Measurements from ENCODE around the gene SLC8A1. TPM values are rescaled to one million over a fixed set of nuclear protein-coding genes. Genes with fewer than 3 reads are reported as not detected.

The SLC8A1 gene
- total RNA-seq, 1 experiment from 2014 or later = 11.1 TPM

- H3K27me3 ChIP-seq = no peaks in the 10 kb centered on the region
- no peak overlapping the region for H3K4me3 ChIP-seq
- no peak for DNase-seq
- no peaks in the 10 kb centered on the region for H3K9me3 ChIP-seq
- no peaks in the 10 kb centered on the region for H3K36me3 ChIP-seq
Measured at GRCh38 chr2:40169856-40170255, 282.0 kb downstream of the SLC8A1 start.

- H3K36me3 ChIP-seq = no peaks in the 10 kb centered on the region
- H3K4me3 ChIP-seq = no peak overlapping the region
- peak; percentile 4 for DNase-seq
Measured at GRCh38 chr2:40169430-40169829, 282.5 kb downstream of the SLC8A1 start.

GRCh38 chr2:40168546-40168945 is 283.3 kb downstream of the SLC8A1 start:
- H3K9me3 ChIP-seq = no peaks in the 10 kb centered on the region
- no peak for DNase-seq
- H3K4me3 ChIP-seq = no peak overlapping the region
- H3K27me3 ChIP-seq = no peaks in the 10 kb centered on the region
- no peaks in the 10 kb centered on the region for H3K36me3 ChIP-seq

More at GRCh38 chr2:40169430-40169829, 282.5 kb downstream of the SLC8A1 start:
- no peaks in the 10 kb centered on the region for H3K9me3 ChIP-seq
- H3K27me3 ChIP-seq = no peaks in the 10 kb centered on the region

- H3K36me3 ChIP-seq = no peaks in the 10 kb centered on the region
- DNase-seq = no peak
- H3K4me3 ChIP-seq = no peak overlapping the region
- H3K27me3 ChIP-seq = no peaks in the 10 kb centered on the region
- no peaks in the 10 kb centered on the region for H3K9me3 ChIP-seq
Measured at GRCh38 chr2:40168032-40168431, 283.9 kb downstream of the SLC8A1 start.

- Histone ChIP-seq H3K27me3 (no peaks in the 10 kb centered on the region), H3K9me3 (no peaks in the 10 kb centered on the region), H3K36me3 (no peaks in the 10 kb centered on the region), H3K4me3 (no peak overlapping the region)
- DNase-seq = no peak
Measured at GRCh38 chr2:40166006-40166405, 285.9 kb downstream of the SLC8A1 start.

DNA sequence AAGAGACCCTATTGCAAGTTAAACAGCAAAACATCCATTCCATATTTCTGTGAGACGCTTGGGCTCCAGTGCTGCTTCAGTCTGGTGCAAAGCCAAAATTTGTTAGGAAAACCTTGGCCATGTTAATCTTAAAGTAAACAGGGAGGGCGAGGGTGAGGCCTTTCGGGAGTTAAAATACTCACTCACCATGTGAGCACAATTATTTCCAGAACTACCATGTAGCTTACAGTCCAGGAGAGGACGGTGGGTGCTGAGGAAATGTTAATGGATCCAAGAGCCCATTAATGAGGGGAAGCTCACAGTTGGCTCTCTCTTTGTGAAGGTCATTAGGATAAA is 286.4 kb downstream of the SLC8A1 start:
- Histone ChIP-seq H3K36me3 (no peaks in the 10 kb centered on the region), H3K9me3 (no peaks in the 10 kb centered on the region), H3K4me3 (no peak overlapping the region), H3K27me3 (no peaks in the 10 kb centered on the region)
- no peak for DNase-seq

DNA sequence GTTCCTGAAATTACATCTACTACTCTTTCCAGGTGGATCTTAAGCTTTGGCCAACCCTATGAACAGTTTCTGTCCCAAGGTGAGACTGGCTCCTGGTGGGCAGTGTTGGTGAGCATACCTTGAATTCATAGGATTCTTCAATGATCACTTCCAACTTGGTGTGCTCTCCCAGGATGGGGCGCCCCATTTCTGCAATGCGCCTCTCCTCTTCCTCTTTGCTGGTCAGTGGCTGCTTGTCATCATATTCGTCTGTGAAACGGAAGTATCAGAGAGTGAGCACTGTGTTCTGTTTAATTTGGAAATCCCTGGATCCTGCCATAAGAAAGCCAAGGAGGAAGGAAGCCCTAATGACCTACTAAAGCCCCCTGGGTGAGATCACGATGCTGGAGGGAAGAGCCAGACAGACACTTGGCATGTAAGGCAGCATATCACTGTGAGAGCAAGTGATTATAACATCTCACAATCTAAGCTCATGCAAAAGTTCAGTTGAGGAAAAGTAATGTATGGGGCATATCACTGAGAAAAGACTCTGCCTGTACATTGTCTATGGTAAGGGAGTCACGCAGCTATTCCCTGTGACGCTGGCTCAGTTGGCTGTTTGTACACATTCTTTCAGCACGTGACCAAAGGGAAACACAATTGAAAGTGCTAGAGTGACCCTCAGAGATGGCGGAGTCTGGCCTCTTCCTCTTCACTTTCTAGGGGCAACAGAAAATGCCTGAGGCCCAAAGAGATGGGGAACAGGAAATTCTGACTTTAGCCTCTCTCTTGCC is 287.0 kb downstream of the SLC8A1 start:
- Histone ChIP-seq H3K27me3 (no peaks in the 10 kb centered on the region), H3K4me3 (no peak overlapping the region), H3K9me3 (no peaks in the 10 kb centered on the region), H3K36me3 (no peaks in the 10 kb centered on the region)
- DNase-seq = no peak

- no peak for DNase-seq
- no peaks in the 10 kb centered on the region for H3K36me3 ChIP-seq
- no peak overlapping the region for H3K4me3 ChIP-seq
- H3K9me3 ChIP-seq = no peaks in the 10 kb centered on the region
- no peaks in the 10 kb centered on the region for H3K27me3 ChIP-seq
Measured at GRCh38 chr2:40161986-40162385, 289.9 kb downstream of the SLC8A1 start.

DNA sequence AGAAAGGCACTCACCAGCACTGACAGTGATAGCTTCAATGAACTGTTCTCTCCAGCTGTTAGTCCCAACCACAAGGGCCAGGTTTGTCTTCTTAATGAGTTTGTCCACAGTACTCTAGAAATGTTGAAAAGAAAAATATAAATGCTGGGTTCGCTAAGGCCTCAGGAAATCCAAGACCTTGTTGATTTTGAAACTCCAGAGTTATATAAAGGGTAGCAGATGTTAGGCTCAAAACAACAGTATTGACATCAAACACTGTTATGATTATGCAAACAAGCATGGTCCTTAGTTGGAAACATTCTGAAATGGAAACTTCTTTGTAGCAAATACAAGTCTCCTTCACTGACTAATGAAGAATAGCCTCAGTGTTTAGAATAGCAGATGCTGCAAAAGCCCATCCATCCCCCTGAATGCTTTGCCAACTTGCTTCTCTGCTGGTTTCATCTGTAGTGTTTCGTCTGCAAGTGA is 291.1 kb downstream of the SLC8A1 start:
- Histone ChIP-seq H3K9me3 (no peaks in the 10 kb centered on the region), H3K27me3 (no peaks in the 10 kb centered on the region), H3K36me3 (no peaks in the 10 kb centered on the region), H3K4me3 (no peak overlapping the region)
- DNase-seq = no peak

DNA sequence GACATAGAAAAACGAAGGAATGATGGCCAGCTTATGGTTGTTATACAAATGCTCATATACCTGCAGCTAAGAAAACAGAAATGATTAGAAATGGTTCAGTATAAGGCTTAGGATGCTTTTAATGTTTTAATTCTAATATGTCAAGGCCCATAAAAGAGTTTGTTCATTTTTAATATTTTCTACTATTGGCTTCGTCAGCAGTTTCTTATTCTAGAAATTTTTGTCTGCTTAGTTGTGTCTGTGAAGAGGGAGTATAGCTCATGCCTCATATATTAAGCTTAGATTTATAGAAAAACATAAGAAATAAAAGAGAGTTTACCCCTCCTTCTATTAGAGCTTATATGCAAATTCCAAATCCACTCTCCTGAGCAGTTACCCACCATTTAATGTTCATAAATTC is 292.6 kb downstream of the SLC8A1 start:
- Histone ChIP-seq H3K9me3 (no peaks in the 10 kb centered on the region), H3K27me3 (no peaks in the 10 kb centered on the region), H3K4me3 (no peak overlapping the region), H3K36me3 (no peaks in the 10 kb centered on the region)
- DNase-seq = no peak

DNA sequence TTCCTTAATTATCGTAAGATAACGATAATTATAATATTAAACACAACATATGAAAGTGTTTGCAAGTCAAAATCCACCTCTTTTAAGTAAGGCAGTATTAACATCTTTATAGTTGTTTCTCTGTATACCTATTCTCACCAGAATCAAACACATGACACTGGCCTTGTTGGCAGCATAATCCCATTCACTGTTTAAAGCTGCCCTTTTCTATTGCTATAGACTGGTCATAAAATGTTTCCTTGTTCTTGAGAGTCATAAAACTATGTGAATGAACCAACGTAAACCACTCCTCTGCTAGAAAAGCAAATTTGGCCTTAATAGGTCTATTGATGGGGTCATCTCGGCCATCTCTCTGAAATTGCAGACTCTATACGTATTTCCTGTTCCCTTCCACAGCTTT is 293.1 kb downstream of the SLC8A1 start:
- no peak for DNase-seq
- H3K9me3 ChIP-seq = no peaks in the 10 kb centered on the region
- no peak overlapping the region for H3K4me3 ChIP-seq
- no peaks in the 10 kb centered on the region for H3K27me3 ChIP-seq
- H3K36me3 ChIP-seq = no peaks in the 10 kb centered on the region

DNA sequence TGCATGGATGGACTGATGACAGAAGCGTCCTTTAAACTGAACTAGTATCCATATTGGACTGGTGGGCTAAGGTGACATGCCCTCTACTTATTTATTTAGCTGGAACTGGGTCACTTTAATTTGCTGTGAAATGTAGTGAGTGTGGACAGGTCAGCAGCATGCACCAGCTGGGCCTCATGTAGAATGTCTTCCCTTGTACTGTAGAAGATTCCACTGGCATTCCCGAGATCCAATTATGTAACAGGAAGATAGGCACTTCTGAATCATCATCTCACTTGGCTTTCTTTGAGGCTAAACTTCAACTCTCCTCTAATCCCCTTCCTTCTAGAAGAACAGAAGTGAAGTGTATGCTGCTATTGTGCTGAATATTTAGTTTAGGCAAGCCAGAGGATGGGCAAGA is 296.2 kb downstream of the SLC8A1 start:
- H3K9me3 ChIP-seq = no peaks in the 10 kb centered on the region
- H3K36me3 ChIP-seq = no peaks in the 10 kb centered on the region
- H3K27me3 ChIP-seq = no peaks in the 10 kb centered on the region
- no peak overlapping the region for H3K4me3 ChIP-seq
- DNase-seq = no peak

- no peak overlapping the region for H3K4me3 ChIP-seq
- DNase-seq = no peak
Measured at GRCh38 chr2:40150266-40150665, 301.6 kb downstream of the SLC8A1 start.

GRCh38 chr2:40148334-40148733 is 303.6 kb downstream of the SLC8A1 start:
- Histone ChIP-seq H3K9me3 (no peaks in the 10 kb centered on the region), H3K36me3 (no peaks in the 10 kb centered on the region), H3K27me3 (no peaks in the 10 kb centered on the region), H3K4me3 (no peak overlapping the region)
- DNase-seq = no peak

More at GRCh38 chr2:40150266-40150665, 301.6 kb downstream of the SLC8A1 start:
- no peaks in the 10 kb centered on the region for H3K36me3 ChIP-seq
- no peaks in the 10 kb centered on the region for H3K9me3 ChIP-seq
- H3K27me3 ChIP-seq = no peaks in the 10 kb centered on the region

DNA sequence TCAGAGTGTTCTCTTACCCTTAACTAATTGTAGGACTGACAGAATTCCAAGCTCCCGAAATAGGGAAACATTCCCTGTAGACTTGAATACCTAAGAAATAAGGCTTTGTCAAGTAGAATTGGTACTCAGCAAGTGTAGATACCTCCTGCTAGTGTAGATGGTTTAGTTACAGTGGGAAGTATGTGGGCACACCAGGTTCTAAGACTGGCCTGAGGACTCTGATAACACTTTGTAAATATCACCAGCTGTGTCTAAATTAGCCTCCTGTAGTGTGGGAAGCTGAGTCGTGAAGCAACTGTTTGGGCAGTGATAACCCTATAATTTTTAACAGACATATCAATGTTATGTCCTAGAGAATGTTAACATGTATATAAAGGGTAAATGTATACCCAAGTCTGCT is 304.5 kb downstream of the SLC8A1 start:
- H3K4me3 ChIP-seq = no peak overlapping the region
- H3K27me3 ChIP-seq = no peaks in the 10 kb centered on the region
- no peaks in the 10 kb centered on the region for H3K36me3 ChIP-seq
- no peak for DNase-seq
- H3K9me3 ChIP-seq = no peaks in the 10 kb centered on the region

DNA sequence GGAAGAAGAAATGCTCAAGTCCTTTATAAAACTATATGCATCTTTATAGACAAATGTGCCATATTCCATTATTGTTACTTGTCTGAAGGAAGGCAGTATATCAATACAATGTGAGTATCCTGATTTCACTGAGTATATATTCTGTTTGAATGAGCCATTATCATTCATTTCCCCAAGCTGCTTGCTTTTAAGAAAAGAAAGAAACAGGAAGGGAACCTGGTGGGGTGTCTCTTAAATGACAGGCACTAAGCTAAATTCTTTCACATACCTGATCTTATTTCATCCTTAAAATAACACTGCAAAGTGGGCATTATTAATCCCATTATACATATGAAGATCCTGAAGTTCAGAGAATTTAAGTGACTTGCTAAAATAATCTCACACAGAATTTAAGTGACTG is 307.9 kb downstream of the SLC8A1 start:
- Histone ChIP-seq H3K36me3 (no peaks in the 10 kb centered on the region), H3K4me3 (no peak overlapping the region)
- no peak for DNase-seq

GRCh38 chr2:40138314-40138713 is 313.6 kb downstream of the SLC8A1 start:
- H3K27me3 ChIP-seq = no peaks in the 10 kb centered on the region
- no peaks in the 10 kb centered on the region for H3K36me3 ChIP-seq
- no peaks in the 10 kb centered on the region for H3K9me3 ChIP-seq
- H3K4me3 ChIP-seq = no peak overlapping the region
- no peak for DNase-seq

More for the DNA sequence above, 307.9 kb downstream of the SLC8A1 start:
- Histone ChIP-seq H3K27me3 (no peaks in the 10 kb centered on the region), H3K9me3 (no peaks in the 10 kb centered on the region)

- Histone ChIP-seq H3K36me3 (no peaks in the 10 kb centered on the region), H3K9me3 (no peaks in the 10 kb centered on the region), H3K4me3 (no peak overlapping the region), H3K27me3 (no peaks in the 10 kb centered on the region)
- no peak for DNase-seq
Measured at GRCh38 chr2:40131081-40131704, 320.7 kb downstream of the SLC8A1 start.
